Pons (tissue), 1 donor: Measurements from ENCODE around the gene SV2C.
"Not testable (repeated sequence)": the region's sequence is repeated elsewhere in the genome, so short reads cannot be mapped to it uniquely, and the experiment has no call there.

Experiments
- DNase-seq: peaks from one replicate; pipeline ENCODE4 v3.0.0-alpha.2; 2016; ENCODE audit warnings: low spot score

The SV2C gene

DNA sequence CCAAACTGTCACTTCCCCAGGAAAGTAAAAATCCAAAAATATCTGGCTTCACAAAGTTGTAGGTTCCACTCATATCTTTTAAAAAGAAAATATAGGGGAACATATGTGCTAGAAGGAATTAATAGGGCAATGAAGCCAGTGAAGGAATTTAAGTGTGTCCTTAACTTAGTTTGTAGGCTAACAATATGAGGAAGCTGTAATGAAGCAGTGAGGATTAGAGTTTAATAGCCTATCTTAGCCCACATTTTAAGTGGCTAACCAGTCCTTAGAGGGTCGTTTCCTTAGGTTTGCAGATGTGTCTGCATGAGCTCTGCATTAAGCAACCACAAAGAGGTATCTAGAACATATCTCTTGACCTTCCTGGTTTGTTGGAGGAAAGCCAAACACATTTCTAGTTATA lies 218.7 kb downstream of the SV2C start:
- not testable (repeated sequence) for DNase-seq

DNA sequence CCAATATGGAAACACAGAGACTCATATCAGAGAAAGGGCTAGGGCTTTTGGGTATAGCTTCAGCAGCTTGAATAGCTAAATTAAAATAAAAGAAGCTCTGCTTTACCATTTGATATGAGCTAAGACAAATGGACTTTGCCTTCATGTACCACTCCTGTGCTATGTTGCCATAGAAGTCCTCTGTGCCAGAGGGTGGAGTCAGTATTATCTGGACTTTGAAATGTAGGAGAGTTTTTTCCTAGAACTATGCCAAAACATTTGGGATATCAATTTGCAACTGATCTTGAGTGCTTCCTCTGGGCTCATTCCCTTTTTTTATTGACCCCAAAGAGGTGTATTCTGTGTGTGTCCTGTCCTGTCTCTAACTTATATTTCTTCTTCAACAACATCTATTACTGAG lies 219.5 kb downstream of the SV2C start:
- not testable (repeated sequence) for DNase-seq

GRCh38 chr5:76303921-76304320 lies 220.7 kb downstream of the SV2C start:
- no peak for DNase-seq

- DNase-seq = no peak
Measured at GRCh38 chr5:76305269-76305668, 222.1 kb downstream of the SV2C start.

GRCh38 chr5:76305775-76306174 lies 222.6 kb downstream of the SV2C start:
- no peak for DNase-seq

DNA sequence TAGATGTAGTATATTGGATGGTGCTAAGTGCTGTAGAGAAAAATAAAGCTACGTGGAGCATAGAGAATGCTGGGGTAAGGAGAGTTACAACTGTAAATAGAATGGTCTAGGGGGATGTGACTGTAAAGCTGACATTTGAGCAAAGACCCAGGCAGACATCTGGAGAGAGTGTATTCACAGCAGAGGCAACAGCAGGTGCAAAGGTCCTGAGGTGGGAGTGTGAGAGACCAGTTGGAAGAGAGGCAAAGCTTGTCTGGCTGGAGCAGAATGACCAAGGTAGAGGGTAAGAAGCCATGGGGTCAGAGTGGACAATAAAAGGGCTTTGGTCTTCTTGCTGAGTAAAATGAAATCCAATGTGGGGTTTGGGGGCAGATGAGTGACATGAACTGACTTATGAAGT lies 227.0 kb downstream of the SV2C start:
- no peak for DNase-seq

DNA sequence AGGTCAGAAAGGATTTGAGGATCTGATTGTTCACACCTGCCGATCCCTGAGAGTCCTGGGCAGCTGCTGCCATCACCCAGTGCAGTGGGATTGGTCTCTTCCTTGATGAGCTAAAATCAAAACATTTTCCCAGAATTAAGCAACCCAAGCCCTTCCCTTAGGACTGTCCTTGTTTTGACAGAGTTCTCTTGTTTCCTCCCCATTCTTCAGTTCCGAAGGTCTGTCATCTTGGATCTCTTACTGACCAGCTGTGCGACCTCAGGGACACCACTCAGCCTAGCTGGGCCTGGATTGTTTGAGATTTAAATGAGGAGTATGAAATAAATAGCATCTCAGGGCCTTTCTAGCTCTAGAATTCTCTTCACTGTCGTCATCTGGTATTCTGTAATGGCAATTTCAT lies 229.6 kb downstream of the SV2C start:
- no peak for DNase-seq

DNA sequence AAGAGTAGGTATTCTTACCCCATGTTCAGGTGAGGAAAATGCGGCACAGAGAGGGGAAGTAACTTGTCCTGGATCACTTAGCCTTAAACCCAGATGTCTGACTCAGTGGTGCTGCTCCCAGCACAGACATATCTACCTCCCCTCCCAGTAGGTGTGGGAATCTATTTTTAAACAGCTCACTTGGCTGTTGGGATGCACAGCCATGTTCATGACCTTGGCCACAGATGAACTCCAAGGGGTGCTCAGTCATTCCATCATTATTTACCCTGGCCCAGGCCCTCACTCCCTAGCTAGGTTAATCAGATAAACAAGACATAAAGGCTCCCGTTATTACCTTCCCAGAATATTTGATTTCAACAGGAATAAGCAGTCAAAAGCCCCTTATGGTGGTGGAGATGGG lies 231.5 kb downstream of the SV2C start:
- no peak for DNase-seq

DNA sequence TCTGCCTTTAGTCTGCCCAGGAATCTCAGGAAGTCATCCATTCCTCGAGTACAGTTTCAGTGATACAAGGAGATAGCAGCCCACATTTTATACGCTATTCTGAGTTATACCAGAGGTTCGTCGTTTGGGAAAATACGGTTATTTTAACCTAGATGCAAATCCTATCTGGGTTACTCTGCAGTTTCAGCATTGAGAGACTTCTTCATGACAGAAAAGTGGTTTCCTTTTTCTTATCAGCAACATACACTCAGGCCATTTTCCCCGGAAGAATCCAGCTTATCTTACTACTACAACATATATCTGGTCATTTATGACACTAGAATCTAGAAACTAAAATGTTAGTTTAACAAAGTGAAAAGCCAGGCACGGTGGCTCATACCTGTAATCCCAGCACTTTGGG lies 236.5 kb downstream of the SV2C start:
- no peak for DNase-seq

DNA sequence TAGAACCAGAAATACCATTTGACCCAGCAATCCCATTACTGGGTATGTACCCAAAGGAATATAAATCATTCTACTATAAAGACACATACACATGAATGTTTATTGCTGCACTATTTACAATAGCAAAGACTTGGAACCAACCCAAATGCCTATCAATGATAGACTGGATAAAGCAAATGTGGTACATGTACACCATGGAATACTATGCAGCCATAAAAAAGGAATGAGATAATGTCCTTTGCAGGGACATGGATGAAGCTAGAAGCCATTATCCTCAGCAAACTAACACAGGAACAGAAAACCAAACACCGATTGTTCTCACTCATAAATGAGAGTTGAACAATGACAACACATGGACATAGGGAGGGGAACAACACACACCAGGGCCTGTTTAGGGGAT lies 240.3 kb downstream of the SV2C start:
- not testable (repeated sequence) for DNase-seq

DNA sequence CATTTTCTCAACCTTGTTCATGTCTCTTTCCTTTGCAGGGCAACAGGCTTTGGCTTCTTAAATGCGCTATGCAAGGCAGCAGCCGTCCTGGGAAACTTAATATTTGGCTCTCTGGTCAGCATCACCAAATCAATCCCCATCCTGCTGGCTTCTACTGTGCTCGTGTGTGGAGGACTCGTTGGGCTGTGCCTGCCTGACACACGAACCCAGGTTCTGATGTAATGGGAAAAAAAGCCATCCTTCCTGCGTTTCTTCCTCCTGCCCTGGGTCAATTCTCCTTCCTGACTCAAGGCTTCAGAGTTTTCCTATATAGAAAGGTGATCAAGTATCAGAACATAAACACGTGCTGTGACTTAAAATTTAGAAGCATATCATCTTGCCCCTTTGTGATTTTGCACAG lies 242.1 kb downstream of the SV2C start:
- DNase-seq = no peak

GRCh38 chr5:76325876-76326491 lies 242.8 kb downstream of the SV2C start:
- no peak for DNase-seq

DNA sequence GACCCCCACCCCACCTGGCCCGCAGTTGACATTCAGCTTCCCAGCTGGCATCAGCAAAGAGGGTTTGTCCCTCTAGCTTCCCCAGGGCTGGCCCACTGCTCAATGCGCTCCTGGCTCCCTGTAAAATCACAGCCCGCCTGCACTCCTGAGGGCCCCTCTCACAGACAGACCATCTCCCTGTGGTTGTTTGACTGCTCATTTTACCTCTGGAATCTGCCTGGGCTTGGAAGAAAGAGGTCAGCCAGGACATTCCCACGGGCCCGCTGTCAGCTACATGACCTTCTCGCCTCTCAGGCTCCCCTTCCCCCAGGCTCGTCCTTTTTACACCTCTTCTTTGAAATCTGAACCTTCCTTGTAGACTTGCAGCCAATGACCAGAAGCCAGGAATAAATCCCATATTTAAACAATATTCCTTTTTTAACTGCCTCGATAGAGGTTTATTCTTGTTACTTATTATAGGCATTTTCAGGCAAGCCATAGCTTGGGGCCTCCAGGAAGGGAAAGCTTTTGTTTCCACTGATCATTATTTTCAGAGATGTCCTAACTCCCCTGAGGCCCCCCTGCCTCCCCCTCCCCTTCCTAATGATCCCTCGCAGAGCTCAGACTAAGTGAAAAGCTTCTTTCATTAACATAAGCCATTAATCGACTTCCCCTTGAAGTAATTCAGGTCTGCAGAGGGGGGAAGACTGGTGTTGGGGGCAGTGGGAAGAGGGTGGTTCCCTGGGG lies 243.6 kb downstream of the SV2C start:
- no peak for DNase-seq

GRCh38 chr5:76329346-76329745 lies 246.2 kb downstream of the SV2C start:
- no peak for DNase-seq

DNA sequence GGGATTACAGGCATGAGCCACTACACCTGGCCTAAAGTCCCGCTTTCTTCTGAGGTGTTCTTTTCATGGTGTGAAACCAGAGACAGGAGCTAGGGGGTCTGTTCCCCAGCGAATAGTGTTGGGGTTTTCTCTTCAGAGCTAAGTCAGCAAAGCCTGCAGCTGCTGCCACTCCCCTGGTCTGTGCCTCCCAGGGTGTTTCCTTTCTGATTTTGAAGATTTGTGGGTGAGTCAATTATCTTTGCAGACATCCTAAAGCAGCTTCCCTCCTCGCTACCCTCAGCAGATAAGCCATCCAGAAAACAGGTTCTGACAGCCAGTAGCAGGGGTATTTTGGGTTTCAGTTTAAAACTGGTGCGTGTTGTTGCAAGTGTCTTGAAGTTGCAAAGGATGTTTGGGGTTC lies 247.9 kb downstream of the SV2C start:
- no peak for DNase-seq

GRCh38 chr5:76332102-76332501 lies 248.9 kb downstream of the SV2C start:
- DNase-seq = no peak

DNA sequence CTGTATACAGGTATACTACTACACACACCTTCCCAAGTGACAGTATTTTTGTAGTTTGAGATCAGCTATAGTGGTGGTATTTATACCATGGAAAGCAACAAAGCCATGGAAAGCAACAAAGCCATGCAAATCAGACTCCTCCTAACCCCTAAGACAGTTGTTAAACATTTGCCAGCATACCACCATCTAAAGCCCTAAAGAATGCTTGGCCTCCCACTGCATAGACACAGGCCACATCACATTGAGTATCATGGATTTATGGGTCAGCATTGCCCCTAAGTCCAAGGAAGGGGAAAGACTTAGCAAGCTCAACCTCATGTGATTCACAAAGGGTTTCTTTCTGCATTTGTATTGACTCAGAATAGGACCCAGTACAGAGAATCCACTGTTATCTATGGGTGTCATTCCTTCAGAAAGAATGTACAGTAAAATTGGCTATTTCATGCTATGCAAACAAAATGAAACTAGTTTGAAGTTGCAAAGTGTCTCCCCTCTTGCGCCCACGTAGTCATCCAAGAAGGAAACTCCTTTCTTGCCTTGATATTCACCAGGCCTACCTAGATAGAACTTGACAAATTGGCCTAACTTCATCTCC lies 249.5 kb downstream of the SV2C start:
- no peak for DNase-seq

- DNase-seq = no peak
Measured at GRCh38 chr5:76333571-76333970, 250.4 kb downstream of the SV2C start.

- no peak for DNase-seq
Measured at GRCh38 chr5:76334574-76334973, 251.4 kb downstream of the SV2C start.

DNA sequence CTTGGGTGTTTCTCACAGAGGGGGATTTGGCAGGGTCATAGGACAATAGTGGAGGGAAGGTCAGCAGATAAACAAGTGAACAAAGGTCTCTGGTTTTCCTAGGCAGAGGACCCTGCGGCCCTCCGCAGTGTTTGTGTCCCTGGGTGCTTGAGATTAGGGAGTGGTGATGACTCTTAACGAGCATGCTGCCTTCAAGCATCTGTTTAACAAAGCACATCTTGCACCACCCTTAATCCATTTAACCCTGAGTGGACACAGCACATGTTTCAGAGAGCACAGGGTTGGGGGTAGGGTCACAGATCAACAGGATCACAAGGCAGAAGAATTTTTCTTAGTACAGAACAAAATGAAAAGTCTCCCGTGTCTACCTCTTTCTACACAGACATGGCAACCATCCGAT lies 252.3 kb downstream of the SV2C start:
- DNase-seq = not testable (repeated sequence)

- DNase-seq = not testable (repeated sequence)
Measured at GRCh38 chr5:76336253-76336809, 253.1 kb downstream of the SV2C start.

- DNase-seq = peak; percentile 12
Measured at GRCh38 chr5:76337953-76338451, 254.8 kb downstream of the SV2C start.

GRCh38 chr5:76339919-76340318 lies 256.7 kb downstream of the SV2C start:
- DNase-seq = no peak
